ENCODE results near the gene ACAN. TPM values are rescaled to one million over a fixed set of nuclear protein-coding genes. Genes with fewer than 3 reads are reported as not detected.

ACAN gene
- total and polyA plus RNA-seq, 2 of the 8 experiments (the other 6 are each of a cell fraction or from before 2014, with no cell fraction given), result 0.71 to 0.73 TPM

- FAIRE-seq (no peak), DNase-seq (ENCODE audit: low read depth in 1 of 2, low spot score in 2 of 2) (no peak)
- Histone ChIP-seq H3K27ac (ENCODE audit: low read depth, low read length) (no peak overlapping the region), H3K4me2 (ENCODE audit: insufficient read depth in 1 of 2, low read depth in 2 of 2, low read length in 2 of 2) (no peak overlapping the region), H4K5ac (ENCODE audit: insufficient read length, low read depth, low read length) (no peak overlapping the region), H2BK12ac (ENCODE audit: low read depth, low read length) (no peak overlapping the region), H2AK5ac (ENCODE audit: low read depth, low read length) (no peak overlapping the region), H3K27me3 (replicated peaks in 1 of 4; ENCODE audit: control insufficient read depth in 3 of 4, extremely low read depth in 1 of 4, insufficient read depth in 3 of 4, low read length in 3 of 4) (no peaks in the 10 kb centered on the region), H2AFZ (ENCODE audit: low read length) (no peak overlapping the region), H3K79me1 (ENCODE audit: low read depth, low read length) (peaks cover 21% of the 10 kb centered on the region), H2BK120ac (replicated peaks; ENCODE audit: low read depth, low read length) (no peak overlapping the region), H4K8ac (ENCODE audit: extremely low read depth, insufficient read depth, low read length) (no peak overlapping the region), H3K9ac (replicated peaks in 1 of 4; ENCODE audit: extremely low read depth in 1 of 4, low read depth in 3 of 4, low read length in 3 of 4) (no peak overlapping the region; a peak in 1 of 7 replicates), H3K4ac (replicated peaks; ENCODE audit: insufficient read length, low read depth, low read length) (no peak overlapping the region), H3K4me3 (ENCODE audit: extremely low read depth in 1 of 4, insufficient read depth in 2 of 4, low read depth in 3 of 4, low read length in 4 of 4) (no peak overlapping the region), H2BK5ac (ENCODE audit: low read depth, low read length) (no peak overlapping the region), H2BK15ac (ENCODE audit: low read length) (no peak overlapping the region), H3K79me2 (ENCODE audit: control insufficient read depth in 1 of 2, insufficient read depth in 2 of 2, low read length in 2 of 2) (peaks cover 0 to 41% of the 10 kb centered on the region in 2 experiments; a peak in 2 of 4 replicates), H3K56ac (replicated peaks; ENCODE audit: insufficient read length, low read depth, low read length) (no peak overlapping the region), H3K14ac (ENCODE audit: insufficient read length) (no peak overlapping the region), H4K91ac (replicated peaks; ENCODE audit: insufficient read length, low read length) (no peak overlapping the region), H3K9me3 (ENCODE audit: insufficient read depth in 2 of 2, low read depth in 1 of 2, low read length in 1 of 2) (no peaks in the 10 kb centered on the region; a peak in 1 of 4 replicates), H3K4me1 (replicated peaks in 1 of 4; ENCODE audit: control insufficient read depth in 3 of 4, insufficient read depth in 4 of 4, low read length in 3 of 4) (peaks cover 0 to 30% (median 12%) of the 10 kb centered on the region in 4 experiments; a peak in 6 of 7 replicates), H2BK20ac (ENCODE audit: low read length) (no peak overlapping the region), H3K18ac (ENCODE audit: extremely low read depth, low read length) (no peak overlapping the region), H3K36me3 (ENCODE audit: control insufficient read depth in 2 of 4, insufficient read depth in 4 of 4, low read length in 3 of 4) (peaks cover 56 to 93% (median 81%) of the 10 kb centered on the region in 4 experiments), H4K20me1 (replicated peaks in 1 of 2; ENCODE audit: control insufficient read depth in 1 of 2, insufficient read depth in 2 of 2, low read length in 2 of 2) (peaks cover 27 to 51% of the 10 kb centered on the region in 2 experiments), H3K23me2 (ENCODE audit: low read depth, low read length) (peaks cover 5% of the 10 kb centered on the region; the same call in 1 of the 2 replicates), H3K23ac (ENCODE audit: insufficient read length) (no peak overlapping the region)
- WGBS, 2 experiments (ENCODE audit: extremely low coverage in 1 of 2, insufficient coverage in 1 of 2, insufficient read length in 1 of 2, insufficient replicate concordance in 2 of 2, low coverage in 1 of 2, low lambda C conversion rate in 2 of 2, missing lambda C conversion rate in 1 of 2), result 73% methylated on average over 2 of the region's 2 CpGs; no CpG with 5 or more reads in 1 of the 2 experiments
- ChIA-PET POLR2A (ENCODE audit: partially characterized antibody) (interaction anchor here (0.7 to 27.2 kb wide), 11 partner anchors 6 to 129 kb away, joined by 3 to 607 read pairs (median 5); partner anchors contain the start of genes HAPLN3 and MFGE8), CTCF (ENCODE audit: partially characterized antibody) (interaction anchor here (0.8 to 7.8 kb wide), 20 partner anchors 11 to 275 kb away, joined by 3 to 94 read pairs (median 4); partner anchors contain the start of genes HAPLN3 and MFGE8)
- no peak for TF ChIP-seq SUZ12 (IDR thresholded peaks at IDR 0.05; ENCODE audit: low read length)
- no peak for TF ChIP-seq EZH2 (IDR thresholded peaks at IDR 0.05; ENCODE audit: low read depth, low read length, severe bottlenecking)
- TF ChIP-seq, protein P1, sequence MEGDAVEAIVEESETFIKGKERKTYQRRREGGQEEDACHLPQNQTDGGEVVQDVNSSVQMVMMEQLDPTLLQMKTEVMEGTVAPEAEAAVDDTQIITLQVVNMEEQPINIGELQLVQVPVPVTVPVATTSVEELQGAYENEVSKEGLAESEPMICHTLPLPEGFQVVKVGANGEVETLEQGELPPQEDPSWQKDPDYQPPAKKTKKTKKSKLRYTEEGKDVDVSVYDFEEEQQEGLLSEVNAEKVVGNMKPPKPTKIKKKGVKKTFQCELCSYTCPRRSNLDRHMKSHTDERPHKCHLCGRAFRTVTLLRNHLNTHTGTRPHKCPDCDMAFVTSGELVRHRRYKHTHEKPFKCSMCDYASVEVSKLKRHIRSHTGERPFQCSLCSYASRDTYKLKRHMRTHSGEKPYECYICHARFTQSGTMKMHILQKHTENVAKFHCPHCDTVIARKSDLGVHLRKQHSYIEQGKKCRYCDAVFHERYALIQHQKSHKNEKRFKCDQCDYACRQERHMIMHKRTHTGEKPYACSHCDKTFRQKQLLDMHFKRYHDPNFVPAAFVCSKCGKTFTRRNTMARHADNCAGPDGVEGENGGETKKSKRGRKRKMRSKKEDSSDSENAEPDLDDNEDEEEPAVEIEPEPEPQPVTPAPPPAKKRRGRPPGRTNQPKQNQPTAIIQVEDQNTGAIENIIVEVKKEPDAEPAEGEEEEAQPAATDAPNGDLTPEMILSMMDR (IDR thresholded peaks at IDR 0.05; ENCODE audit: control extremely low read depth in 1 of 3, insufficient read depth in 1 of 3, low read depth in 1 of 3, low read length in 3 of 3), result no peak
- no peak for TF ChIP-seq MAX (IDR thresholded peaks at IDR 0.05)
- TF ChIP-seq POLR2A (IDR thresholded peaks at IDR 0.05; ENCODE audit: control extremely low read depth in 1 of 2, low read depth in 2 of 2, low read length in 2 of 2), result peak in 1 of 2 experiments; percentile 48; a peak in 1 of 3 replicates
- TF ChIP-seq CBX8 (IDR thresholded peaks at IDR 0.05; ENCODE audit: borderline replicate concordance, low read depth, low read length), result no peak
Measured at GRCh38 chr15:88902846-88903245, 99.6 kb downstream of the ACAN start.
